ENCODE measurements around the gene CDH15.

Gene CDH15

DNA sequence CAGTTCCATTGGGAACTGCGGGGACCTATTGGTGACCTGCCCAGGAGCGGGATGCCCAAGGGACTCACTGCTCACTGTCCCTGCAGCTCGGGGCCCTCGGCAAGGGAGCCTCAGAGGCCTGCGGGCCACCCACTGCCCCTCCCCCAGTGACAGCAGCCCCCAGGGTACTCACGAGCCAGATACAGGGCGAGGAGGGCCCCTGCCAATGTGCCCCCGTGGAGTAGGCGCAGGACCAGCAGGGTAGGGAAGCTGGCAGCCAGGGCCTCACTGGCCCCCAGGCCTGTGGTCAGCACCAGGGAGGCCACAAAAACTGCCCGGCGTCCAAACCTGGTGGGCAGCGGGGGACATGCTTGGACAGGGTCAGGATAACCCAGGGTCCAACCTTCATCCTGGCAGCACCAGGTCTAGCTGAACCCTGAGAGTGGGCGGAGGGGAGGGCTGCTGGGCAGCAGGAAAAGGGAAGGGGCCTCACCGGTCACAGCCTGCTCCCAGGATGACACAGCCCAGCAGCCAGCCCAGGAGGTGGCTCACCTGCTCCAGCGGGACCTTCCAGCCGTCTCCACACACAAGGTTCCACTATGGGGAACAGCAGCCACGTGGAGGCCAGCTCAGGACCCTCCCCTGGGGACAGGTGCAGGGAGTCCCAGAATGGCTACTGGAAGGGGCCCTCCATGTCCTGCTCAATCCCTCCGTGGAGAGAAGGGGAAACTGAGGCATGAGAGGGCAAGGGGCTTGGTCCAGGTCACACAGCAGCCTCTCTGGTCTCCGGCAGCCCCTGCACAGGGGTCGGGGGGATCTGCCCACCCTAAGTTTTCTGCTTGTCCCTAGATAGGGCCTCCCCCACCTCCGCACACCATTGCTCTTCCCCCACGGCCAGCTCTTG, 27.9 kb downstream of the CDH15 start:
- DNase-seq (ENCODE audit: low read depth) = no peak

DNA sequence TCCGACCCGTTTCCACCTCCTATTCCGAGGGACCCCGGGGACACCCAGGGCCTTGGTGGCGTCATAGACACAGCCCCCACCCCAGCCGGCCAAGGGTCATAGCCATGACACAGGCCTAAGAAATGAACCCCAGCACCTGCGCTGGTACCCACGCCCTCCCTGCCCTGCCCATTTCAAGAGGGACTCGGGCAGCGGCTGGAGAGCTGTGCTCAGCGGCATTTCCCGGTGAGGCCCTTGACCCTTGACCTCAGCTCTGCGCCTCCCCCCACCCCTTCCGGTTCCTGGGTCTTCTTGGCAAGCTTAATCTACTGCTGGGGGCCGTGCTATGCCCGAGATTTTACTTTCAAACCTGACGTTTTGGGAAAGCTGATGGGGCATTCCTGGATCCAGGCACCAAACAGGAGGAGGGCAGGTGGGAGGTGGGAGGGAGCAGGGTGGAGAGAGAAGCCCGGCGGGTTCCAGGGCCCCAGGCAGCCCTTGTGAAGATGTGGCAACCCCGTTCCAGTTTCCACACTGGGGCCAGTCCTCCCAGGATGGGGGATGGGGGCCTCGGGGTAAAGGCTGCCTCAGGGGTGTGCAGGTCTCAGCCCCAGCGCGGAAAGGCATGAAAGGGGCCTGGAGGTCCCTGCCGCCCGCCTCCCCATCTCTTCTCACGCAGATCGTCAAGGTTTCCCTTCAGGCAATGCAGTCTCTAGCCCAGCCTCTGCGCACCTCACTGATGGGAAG, 28.7 kb downstream of the CDH15 start, which contains the start of gene SLC22A31:
SLC22A31 (minus strand) TSS at position 414 of the 726 bp plus-strand sequence; CDS start at position 378, 36 bp downstream.
- DNase-seq (ENCODE audit: low read depth) = no peak

DNA sequence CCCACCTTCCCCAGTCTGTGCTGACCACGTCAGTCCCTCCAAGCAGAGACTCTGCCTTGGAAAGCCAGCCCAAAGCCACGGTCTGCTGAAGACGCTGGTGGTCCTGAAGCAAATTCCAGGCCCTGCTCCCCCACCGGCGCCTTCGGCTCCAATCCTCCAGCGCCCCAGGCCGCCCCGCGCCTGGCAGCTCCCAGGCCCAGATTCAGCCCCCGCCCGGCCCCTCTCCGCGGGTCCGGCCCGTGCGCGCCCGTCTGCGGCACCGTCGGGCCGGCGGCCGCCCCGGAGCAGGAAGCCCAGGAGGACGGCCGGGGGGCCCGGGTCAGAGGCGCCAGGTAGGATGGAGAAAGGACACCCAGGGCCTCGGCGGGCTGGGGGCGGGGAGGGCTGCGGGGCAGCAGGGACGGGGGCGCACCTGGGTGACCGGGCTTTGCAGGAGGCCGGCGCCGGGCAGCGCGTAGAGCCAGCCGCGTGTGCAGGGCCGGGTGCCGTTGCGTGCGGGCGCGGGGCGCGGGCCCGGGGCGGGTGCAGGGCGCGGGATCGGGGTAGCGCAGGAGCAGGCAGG, 29.4 kb downstream of the CDH15 start:
- no peak for DNase-seq (ENCODE audit: low read depth)

DNA sequence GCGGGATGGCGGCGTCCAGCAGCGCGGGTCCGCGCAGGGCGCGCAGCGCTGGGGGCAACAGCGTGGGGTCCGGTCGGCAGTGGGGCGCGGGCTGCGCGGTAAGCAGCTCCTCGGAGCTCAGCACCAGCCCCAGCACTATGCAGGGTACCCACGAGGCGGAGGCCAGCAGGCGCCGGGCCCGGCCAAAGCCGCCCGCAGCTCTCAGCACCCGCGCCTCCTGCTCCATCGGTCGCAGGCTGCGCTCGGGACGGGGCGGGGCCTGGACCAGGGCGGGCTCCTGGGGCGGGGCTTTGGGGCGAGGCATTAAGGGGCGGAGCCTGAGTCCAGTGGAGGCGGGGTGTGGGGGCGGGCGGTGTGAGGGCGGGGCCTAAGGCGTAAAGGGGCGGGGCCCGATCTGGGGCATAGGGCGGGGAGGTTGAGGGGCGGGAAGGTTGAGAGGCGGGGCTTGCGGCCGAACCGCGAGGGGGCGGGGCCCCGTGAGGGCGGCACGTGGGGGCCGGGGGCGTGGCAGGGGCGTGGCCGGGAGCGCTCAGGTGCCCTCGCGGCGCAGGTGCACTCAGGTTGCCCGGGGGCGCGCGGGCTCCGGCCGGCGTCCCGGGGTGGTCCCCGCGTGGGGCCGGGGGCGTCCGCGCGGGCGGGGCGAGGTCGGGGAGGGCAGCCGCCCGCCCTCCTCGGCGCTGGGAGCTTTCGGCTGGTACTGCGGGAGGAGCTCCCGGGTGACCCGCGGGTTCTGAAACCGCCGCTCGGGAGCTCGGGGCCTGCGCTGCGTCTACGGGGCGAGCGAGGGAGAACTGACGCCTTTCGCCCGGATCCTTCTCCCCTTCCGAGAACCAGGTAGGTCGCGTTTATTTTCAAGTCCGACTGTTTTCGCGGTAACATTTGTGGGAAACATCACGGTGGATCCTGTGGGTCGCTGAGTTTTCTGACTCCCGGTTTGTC, 30.2 kb downstream of the CDH15 start:
- no peak for DNase-seq (ENCODE audit: low read depth)

DNA sequence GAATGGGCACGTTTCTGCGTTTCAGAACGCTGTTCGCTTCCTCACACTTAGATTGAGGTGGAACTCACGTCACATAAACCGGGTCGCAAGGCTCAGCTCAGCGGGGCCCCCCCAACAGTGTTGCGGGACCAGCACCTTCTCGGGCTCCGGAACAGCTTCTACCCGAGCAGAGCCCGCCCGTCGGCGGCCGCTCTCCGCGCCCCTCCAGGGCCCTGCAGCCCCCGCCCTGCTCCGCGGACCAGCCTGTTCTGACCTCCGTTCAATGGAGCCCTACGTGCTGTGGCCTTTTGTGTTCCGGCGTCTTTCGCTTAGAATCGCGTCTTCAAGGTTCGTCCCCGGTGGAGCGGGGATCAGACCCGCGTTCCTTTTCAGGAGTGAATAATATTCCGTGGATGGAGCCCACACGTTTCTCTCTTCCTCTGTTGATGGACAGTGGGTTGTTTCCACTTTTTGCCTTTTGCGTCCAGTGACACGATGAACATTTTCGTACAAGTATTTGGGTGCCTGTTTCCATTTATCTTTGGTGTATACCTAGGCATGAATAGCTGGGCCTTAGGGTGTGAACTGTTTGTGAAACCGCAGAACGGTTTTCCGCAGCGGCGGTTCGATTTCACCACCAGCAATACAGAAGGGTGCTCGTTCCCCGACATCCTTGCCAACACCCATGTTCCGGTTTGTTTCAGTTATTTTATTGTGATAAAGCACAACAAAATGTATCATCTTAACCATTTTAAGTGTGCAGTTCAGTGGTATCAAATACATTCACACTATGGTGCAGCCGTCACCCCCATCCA, 31.1 kb downstream of the CDH15 start:
- DNase-seq (ENCODE audit: low read depth) = no peak

GRCh38 chr16:89207993-89208392, 36.4 kb downstream of the CDH15 start:
- no peak for DNase-seq (ENCODE audit: low read depth)

DNA sequence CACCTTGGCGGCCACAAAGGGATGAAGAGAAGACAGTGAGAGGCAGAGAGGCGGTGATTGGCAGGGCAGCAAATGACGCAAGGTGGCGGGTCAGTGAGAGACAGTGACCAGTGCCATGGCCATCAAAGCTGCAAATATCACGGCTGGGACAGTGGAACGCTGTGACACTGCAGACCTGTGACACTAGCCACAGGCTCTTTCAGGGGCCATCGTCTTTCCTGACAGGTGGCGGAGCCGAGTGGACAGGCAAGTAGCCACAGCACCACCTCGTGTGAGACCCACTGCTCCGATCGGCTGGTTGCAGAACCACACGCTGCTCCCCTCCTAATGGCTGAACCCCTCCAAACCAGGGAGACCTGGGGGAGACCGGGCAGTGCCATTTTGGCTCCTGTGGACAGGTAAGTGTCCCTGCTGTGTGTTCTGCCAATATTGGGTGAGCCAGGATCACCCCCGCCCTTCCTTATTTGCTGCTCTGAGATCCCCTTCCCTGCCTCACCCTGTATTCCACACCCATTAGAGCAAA, 38.0 kb downstream of the CDH15 start:
- no peak for DNase-seq (ENCODE audit: low read depth)

DNA sequence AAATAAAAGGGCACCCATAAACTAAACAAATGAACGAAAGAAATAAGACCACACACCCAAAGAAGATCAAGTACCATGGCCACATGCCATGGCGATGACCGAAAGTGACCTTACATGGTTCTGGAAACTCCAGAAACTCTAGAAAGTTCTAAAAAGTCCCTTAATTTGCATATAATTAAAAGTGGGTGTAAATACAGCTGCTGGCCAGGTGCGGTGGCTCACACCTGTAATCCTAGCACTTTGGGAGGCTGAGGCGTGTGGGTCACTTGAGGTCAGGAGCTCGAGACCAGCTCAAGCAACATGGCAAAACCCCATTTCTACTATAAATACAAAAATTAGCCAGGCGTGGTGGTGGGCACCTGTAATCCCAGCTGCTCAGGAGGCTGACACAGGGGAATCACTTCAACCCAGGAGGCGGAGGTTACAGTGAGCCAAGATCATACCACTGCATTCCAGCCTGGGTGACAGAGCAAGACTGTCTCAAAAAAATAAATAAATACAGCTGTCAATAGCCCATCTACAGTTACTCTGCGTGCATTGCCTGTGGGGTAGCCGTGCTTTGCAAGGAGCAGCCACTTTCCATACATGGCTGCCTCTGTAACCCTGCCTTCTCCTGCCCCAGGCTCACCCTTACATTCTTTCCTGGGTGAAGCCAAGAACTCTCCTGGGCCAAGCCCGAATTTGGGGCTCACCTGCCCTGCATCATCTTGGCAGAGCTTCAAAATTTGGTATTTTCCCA, 38.8 kb downstream of the CDH15 start:
- no peak for DNase-seq (ENCODE audit: low read depth)

DNA sequence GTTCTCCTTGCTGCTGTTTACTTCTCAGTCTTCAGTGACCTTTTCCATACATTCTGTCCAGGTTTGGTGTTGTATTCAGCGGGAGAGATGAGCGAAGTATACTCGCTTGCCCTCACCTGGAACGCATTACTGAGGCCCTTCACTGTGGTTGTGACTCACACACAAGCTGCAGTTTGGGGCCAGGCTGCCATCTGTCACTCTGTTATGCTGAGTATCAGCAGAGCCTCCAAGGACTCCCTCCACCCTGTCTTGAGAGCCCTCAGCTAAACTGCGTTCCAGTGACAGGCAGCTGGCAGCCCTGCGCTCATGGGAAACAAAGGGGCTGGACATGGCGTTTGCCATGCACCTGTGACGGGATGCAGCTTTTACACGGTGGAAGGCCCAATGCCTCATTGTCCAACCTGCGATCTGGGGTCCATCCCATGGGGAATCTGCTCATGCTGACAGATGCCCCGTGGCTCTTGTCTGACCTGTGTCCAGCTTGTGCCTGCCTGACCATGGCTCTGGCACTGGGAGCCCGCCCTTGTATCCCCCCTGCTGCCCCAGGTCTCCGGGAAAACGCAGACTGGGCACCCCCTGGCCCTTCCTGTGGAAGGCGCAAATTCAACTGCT, 39.5 kb downstream of the CDH15 start:
- peak; percentile 7 for DNase-seq (ENCODE audit: low read depth)

- DNase-seq (ENCODE audit: low read depth) = peak; percentile 42
These were observed 45.0 kb downstream of the CDH15 start for GRCh38 chr16:89216315-89217137.

GRCh38 chr16:89217138-89217387, 45.5 kb downstream of the CDH15 start:
- no peak for DNase-seq (ENCODE audit: low read depth)

GRCh38 chr16:89217388-89218191, 46.0 kb downstream of the CDH15 start, which contains the start of gene ZNF778:
Gene ZNF778, plus strand, starts transcription at chr16:89217703. Its CDS starts 3,425 bp downstream, at chr16:89221128.
- peak; percentile 34 for DNase-seq (ENCODE audit: low read depth)

DNA sequence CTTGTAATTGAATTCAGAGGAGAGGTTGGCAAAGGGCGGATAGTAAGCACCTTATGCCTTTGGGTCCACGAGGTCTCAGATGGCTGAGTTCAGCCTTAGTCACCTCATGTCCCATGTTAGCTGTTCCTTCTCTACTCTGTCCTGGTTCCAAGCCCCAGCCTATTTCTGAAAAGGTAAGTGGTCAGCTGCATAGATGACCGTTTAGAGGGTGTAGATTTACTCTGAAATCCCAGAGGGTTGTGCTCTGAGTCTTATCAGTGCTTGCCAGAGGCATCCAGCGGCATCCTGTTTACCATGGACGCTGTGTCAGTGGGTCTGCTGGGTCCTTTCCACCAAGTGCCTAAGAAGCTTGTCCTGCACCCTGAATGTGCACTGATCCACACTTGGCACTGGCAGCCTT, 47.8 kb downstream of the CDH15 start:
- DNase-seq (ENCODE audit: low read depth) = no peak

GRCh38 chr16:89221604-89222003, 50.1 kb downstream of the CDH15 start:
- no peak for DNase-seq (ENCODE audit: low read depth)

DNA sequence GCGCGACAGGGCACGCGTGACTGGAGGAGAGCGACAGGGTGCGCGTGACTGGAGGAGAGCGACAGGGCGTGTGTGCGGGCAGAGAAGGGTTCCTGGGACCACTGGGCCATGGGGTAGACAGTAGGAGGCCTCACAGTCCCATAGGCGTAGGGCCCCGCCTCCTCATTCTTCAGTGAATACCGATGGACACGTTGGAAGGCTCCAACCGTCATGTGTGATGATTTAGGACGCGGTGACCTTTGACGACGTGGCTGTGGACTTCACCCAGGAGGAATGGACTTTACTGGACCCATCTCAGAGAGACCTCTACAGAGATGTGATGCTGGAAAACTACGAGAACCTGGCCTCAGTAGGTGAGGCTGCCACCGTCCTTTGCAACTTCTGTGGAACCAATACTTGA, 51.4 kb downstream of the CDH15 start:
- no peak for DNase-seq (ENCODE audit: low read depth)

- no peak for DNase-seq (ENCODE audit: low read depth)
These were observed 53.1 kb downstream of the CDH15 start for GRCh38 chr16:89224665-89225064.

DNA sequence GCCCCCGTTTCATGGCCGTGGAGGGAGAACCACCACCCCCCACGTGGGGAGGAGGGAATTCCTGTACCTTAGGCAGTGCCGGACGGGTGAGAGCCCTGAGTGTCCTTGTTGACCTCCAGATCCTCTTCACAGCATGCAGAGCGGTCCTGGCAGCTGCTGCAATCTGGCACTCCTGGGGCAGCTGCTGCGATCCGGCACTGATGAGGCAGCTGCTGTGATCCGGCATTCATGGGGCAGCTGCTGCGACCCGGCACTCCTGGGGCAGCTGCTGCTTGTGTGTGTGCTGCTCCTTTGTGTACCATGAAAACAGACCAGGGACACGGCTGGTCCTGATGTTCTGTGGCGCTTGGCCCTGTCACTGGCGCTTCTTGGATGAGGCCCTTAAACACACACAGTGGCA, 58.7 kb downstream of the CDH15 start:
- DNase-seq (ENCODE audit: low read depth) = no peak

- DNase-seq (ENCODE audit: low read depth) = no peak
These were observed 60.6 kb downstream of the CDH15 start for GRCh38 chr16:89232107-89232506.
